Measurements from ENCODE around the gene SUCLG2.

Gene SUCLG2

GRCh38 chr3:67433109-67433508 lies 221.3 kb downstream of the SUCLG2 start:
- TF ChIP-seq POLR2AphosphoS5 (IDR thresholded peaks at IDR 0.05; ENCODE audit: low read depth, low read length) (no peak), POLR2A (IDR thresholded peaks at IDR 0.05; ENCODE audit: low read depth, low read length) (no peak), SPI1 (IDR thresholded peaks at IDR 0.05; ENCODE audit: low read depth, low read length) (no peak), PAX5 (IDR thresholded peaks at IDR 0.05; ENCODE audit: insufficient read depth, low read length, severe bottlenecking) (no peak), POU2F2 (IDR thresholded peaks at IDR 0.05; ENCODE audit: low read depth, low read length) (no peak), TAF1 (IDR thresholded peaks at IDR 0.05; ENCODE audit: low read depth, low read length) (no peak)
- FAIRE-seq: no peak
- DNase-seq (ENCODE audit: insufficient read length, low spot score): no peak

- DNase-seq (ENCODE audit: insufficient read length, low spot score) (no peak), FAIRE-seq (no peak)
- TF ChIP-seq PAX5 (IDR thresholded peaks at IDR 0.05; ENCODE audit: insufficient read depth, low read length, severe bottlenecking) (no peak), POLR2A (IDR thresholded peaks at IDR 0.05; ENCODE audit: low read depth, low read length) (no peak), POLR2AphosphoS5 (IDR thresholded peaks at IDR 0.05; ENCODE audit: low read depth, low read length) (no peak), SPI1 (IDR thresholded peaks at IDR 0.05; ENCODE audit: low read depth, low read length) (no peak), TAF1 (IDR thresholded peaks at IDR 0.05; ENCODE audit: low read depth, low read length) (no peak), POU2F2 (IDR thresholded peaks at IDR 0.05; ENCODE audit: low read depth, low read length) (no peak)
These were observed 222.5 kb downstream of the SUCLG2 start for GRCh38 chr3:67431887-67432286.

GRCh38 chr3:67423722-67424121 lies 230.7 kb downstream of the SUCLG2 start:
- TF ChIP-seq SPI1 (IDR thresholded peaks at IDR 0.05; ENCODE audit: low read depth, low read length): peak; percentile 40; the same call in 1 of the 2 replicates
- no peak for TF ChIP-seq POLR2AphosphoS5 (IDR thresholded peaks at IDR 0.05; ENCODE audit: low read depth, low read length)
- FAIRE-seq (no peak), DNase-seq (ENCODE audit: insufficient read length, low spot score) (no peak)

GRCh38 chr3:67421912-67422311 lies 232.5 kb downstream of the SUCLG2 start:
- TF ChIP-seq TAF1 (IDR thresholded peaks at IDR 0.05; ENCODE audit: low read depth, low read length) (no peak), PAX5 (IDR thresholded peaks at IDR 0.05; ENCODE audit: insufficient read depth, low read length, severe bottlenecking) (no peak), POLR2A (IDR thresholded peaks at IDR 0.05; ENCODE audit: low read depth, low read length) (no peak), POLR2AphosphoS5 (IDR thresholded peaks at IDR 0.05; ENCODE audit: low read depth, low read length) (no peak), SPI1 (IDR thresholded peaks at IDR 0.05; ENCODE audit: low read depth, low read length) (no peak), POU2F2 (IDR thresholded peaks at IDR 0.05; ENCODE audit: low read depth, low read length) (no peak)
- FAIRE-seq: no peak
- no peak for DNase-seq (ENCODE audit: insufficient read length, low spot score)

GRCh38 chr3:67419779-67420178 lies 234.6 kb downstream of the SUCLG2 start:
- TF ChIP-seq SPI1 (IDR thresholded peaks at IDR 0.05; ENCODE audit: low read depth, low read length) (no peak), POU2F2 (IDR thresholded peaks at IDR 0.05; ENCODE audit: low read depth, low read length) (no peak), PAX5 (IDR thresholded peaks at IDR 0.05; ENCODE audit: insufficient read depth, low read length, severe bottlenecking) (no peak), POLR2AphosphoS5 (IDR thresholded peaks at IDR 0.05; ENCODE audit: low read depth, low read length) (no peak), POLR2A (IDR thresholded peaks at IDR 0.05; ENCODE audit: low read depth, low read length) (no peak), TAF1 (IDR thresholded peaks at IDR 0.05; ENCODE audit: low read depth, low read length) (no peak)
- no peak for FAIRE-seq
- no peak for DNase-seq (ENCODE audit: insufficient read length, low spot score)

GRCh38 chr3:67419218-67419529 lies 235.2 kb downstream of the SUCLG2 start:
- DNase-seq (ENCODE audit: insufficient read length, low spot score): no peak
- TF ChIP-seq POLR2AphosphoS5 (IDR thresholded peaks at IDR 0.05; ENCODE audit: low read depth, low read length): no peak
- TF ChIP-seq POU2F2 (IDR thresholded peaks at IDR 0.05; ENCODE audit: low read depth, low read length): no peak
- no peak for TF ChIP-seq PAX5 (IDR thresholded peaks at IDR 0.05; ENCODE audit: insufficient read depth, low read length, severe bottlenecking)
- no peak for TF ChIP-seq SPI1 (IDR thresholded peaks at IDR 0.05; ENCODE audit: low read depth, low read length)
- TF ChIP-seq TAF1 (IDR thresholded peaks at IDR 0.05; ENCODE audit: low read depth, low read length): no peak
- no peak for TF ChIP-seq POLR2A (IDR thresholded peaks at IDR 0.05; ENCODE audit: low read depth, low read length)
- FAIRE-seq: no peak

- FAIRE-seq (no peak), DNase-seq (ENCODE audit: insufficient read length, low spot score) (no peak)
- TF ChIP-seq POLR2A (IDR thresholded peaks at IDR 0.05; ENCODE audit: low read depth, low read length) (no peak), PAX5 (IDR thresholded peaks at IDR 0.05; ENCODE audit: insufficient read depth, low read length, severe bottlenecking) (no peak), POLR2AphosphoS5 (IDR thresholded peaks at IDR 0.05; ENCODE audit: low read depth, low read length) (no peak), TAF1 (IDR thresholded peaks at IDR 0.05; ENCODE audit: low read depth, low read length) (no peak), POU2F2 (IDR thresholded peaks at IDR 0.05; ENCODE audit: low read depth, low read length) (no peak), SPI1 (IDR thresholded peaks at IDR 0.05; ENCODE audit: low read depth, low read length) (no peak)
These were observed 235.8 kb downstream of the SUCLG2 start for GRCh38 chr3:67418426-67419217.

- DNase-seq (ENCODE audit: insufficient read length, low spot score) (no peak), FAIRE-seq (no peak)
- TF ChIP-seq TAF1 (IDR thresholded peaks at IDR 0.05; ENCODE audit: low read depth, low read length) (no peak), PAX5 (IDR thresholded peaks at IDR 0.05; ENCODE audit: insufficient read depth, low read length, severe bottlenecking) (no peak), POLR2AphosphoS5 (IDR thresholded peaks at IDR 0.05; ENCODE audit: low read depth, low read length) (no peak), SPI1 (IDR thresholded peaks at IDR 0.05; ENCODE audit: low read depth, low read length) (no peak), POLR2A (IDR thresholded peaks at IDR 0.05; ENCODE audit: low read depth, low read length) (no peak), POU2F2 (IDR thresholded peaks at IDR 0.05; ENCODE audit: low read depth, low read length) (no peak)
These were observed 237.7 kb downstream of the SUCLG2 start for GRCh38 chr3:67416703-67417102.

- DNase-seq (ENCODE audit: insufficient read length, low spot score): no peak
- no peak for FAIRE-seq
- TF ChIP-seq POU2F2 (IDR thresholded peaks at IDR 0.05; ENCODE audit: low read depth, low read length) (no peak), TAF1 (IDR thresholded peaks at IDR 0.05; ENCODE audit: low read depth, low read length) (no peak), SPI1 (IDR thresholded peaks at IDR 0.05; ENCODE audit: low read depth, low read length) (no peak), POLR2AphosphoS5 (IDR thresholded peaks at IDR 0.05; ENCODE audit: low read depth, low read length) (no peak), POLR2A (IDR thresholded peaks at IDR 0.05; ENCODE audit: low read depth, low read length) (no peak), PAX5 (IDR thresholded peaks at IDR 0.05; ENCODE audit: insufficient read depth, low read length, severe bottlenecking) (no peak)
These were observed 238.9 kb downstream of the SUCLG2 start for GRCh38 chr3:67415511-67415910.

GRCh38 chr3:67414740-67415139 lies 239.7 kb downstream of the SUCLG2 start:
- TF ChIP-seq SPI1 (IDR thresholded peaks at IDR 0.05; ENCODE audit: low read depth, low read length): no peak
- no peak for TF ChIP-seq POLR2A (IDR thresholded peaks at IDR 0.05; ENCODE audit: low read depth, low read length)
- TF ChIP-seq POLR2AphosphoS5 (IDR thresholded peaks at IDR 0.05; ENCODE audit: low read depth, low read length): no peak
- no peak for TF ChIP-seq POU2F2 (IDR thresholded peaks at IDR 0.05; ENCODE audit: low read depth, low read length)
- no peak for TF ChIP-seq PAX5 (IDR thresholded peaks at IDR 0.05; ENCODE audit: insufficient read depth, low read length, severe bottlenecking)
- no peak for TF ChIP-seq TAF1 (IDR thresholded peaks at IDR 0.05; ENCODE audit: low read depth, low read length)
- FAIRE-seq (no peak), DNase-seq (ENCODE audit: insufficient read length, low spot score) (no peak)

Measured in GM12891 (cell line).